Astrocyte of the cerebellum (primary cell): ENCODE data around the gene ZFP91.

ENCODE experiments used
- DNase-seq: peaks from one replicate; pipeline ENCODE4 v3.0.0-alpha.2; 2011; ENCODE audit warnings: low read depth
- H3K4me3 ChIP-seq: 2 replicates; pipeline ENCODE4 v1.5.1; 2011; ENCODE audit warnings: mild to moderate bottlenecking, low read depth, low read length, moderate library complexity
- CTCF ChIP-seq: IDR thresholded peaks from 2 replicates; pipeline ENCODE4 v1.5.1; 2012; ENCODE audit warnings: low read length, low read depth, moderate library complexity, mild to moderate bottlenecking; ENCODE audit errors: missing control alignments
- in situ Hi-C: cut with HindIII; loops from 2 replicates; pipeline ENCODE4 v1.10.0; 2017; ENCODE audit warnings: low sequenced_read_pairs

The ZFP91 gene

GRCh38 chr11:58636587-58636986 lies 57.7 kb downstream of the ZFP91 start:
- no peak for TF ChIP-seq CTCF
- H3K4me3 ChIP-seq = no peak overlapping the region
- in situ Hi-C loops = no loop called here
- DNase-seq = no peak

GRCh38 chr11:58637371-58637770 lies 58.5 kb downstream of the ZFP91 start:
- in situ Hi-C loops = no loop called here
- no peak for TF ChIP-seq CTCF
- no peak for DNase-seq
- no peak overlapping the region for H3K4me3 ChIP-seq

- TF ChIP-seq CTCF = no peak
- DNase-seq = no peak
- H3K4me3 ChIP-seq = no peak overlapping the region
- in situ Hi-C loops = no loop called here
Measured at GRCh38 chr11:58639103-58639502, 60.2 kb downstream of the ZFP91 start.

GRCh38 chr11:58639669-58640068 lies 60.8 kb downstream of the ZFP91 start:
- in situ Hi-C loops = no loop called here
- DNase-seq = no peak
- no peak for TF ChIP-seq CTCF
- H3K4me3 ChIP-seq = no peak overlapping the region

- no peak overlapping the region for H3K4me3 ChIP-seq
- TF ChIP-seq CTCF = no peak
- in situ Hi-C loops = no loop called here
- no peak for DNase-seq
Measured at GRCh38 chr11:58640386-58641023, 61.6 kb downstream of the ZFP91 start.

GRCh38 chr11:58641341-58641740 lies 62.5 kb downstream of the ZFP91 start:
- no peak for TF ChIP-seq CTCF
- H3K4me3 ChIP-seq = no peak overlapping the region
- in situ Hi-C loops = no loop called here
- DNase-seq = no peak
